HEK293T (cell line): Measurements from ENCODE around the gene SERAC1.

Experiments
- CTCF ChIA-PET: fragments of 350-600 bp; formaldehyde crosslinking; extraction: SDS; loops from one replicate; lab custom pipeline; 2021; ENCODE audit warnings: antibody characterized with exemption, inconsistent platforms; lab: Yijun Ruan, JAX
- POLR2A ChIA-PET: fragments of 350-600 bp; formaldehyde crosslinking; extraction: SDS; loops from one replicate; lab custom pipeline; 2020; ENCODE audit warnings: antibody characterized with exemption, inconsistent platforms; lab: Yijun Ruan, JAX
- DNase-seq: peaks from one replicate; pipeline ENCODE4 v3.0.0; 2012; ENCODE audit warnings: mixed read lengths; ENCODE audit errors: extremely low spot score
- ARNT ChIP-seq: fragments of 450-650 bp; IDR thresholded peaks from 2 replicates; pipeline ENCODE4 v1.6.1; 2017; ENCODE audit warnings: mild to moderate bottlenecking
- BHLHE40 ChIP-seq: fragments of 450-650 bp; IDR thresholded peaks from 2 replicates; pipeline ENCODE4 v1.6.1; 2016; ENCODE audit warnings: mild to moderate bottlenecking, moderate library complexity, borderline replicate concordance
- CTBP1 ChIP-seq: fragments of 450-650 bp; IDR thresholded peaks from 2 replicates; pipeline ENCODE4 v1.6.1; 2016; ENCODE audit warnings: borderline replicate concordance
- ELF4 ChIP-seq: fragments of 450-650 bp; IDR thresholded peaks from 2 replicates; pipeline ENCODE4 v1.6.1; 2017; ENCODE audit warnings: antibody characterized with exemption
- FOXA1 ChIP-seq: fragments of 450-650 bp; IDR thresholded peaks from 2 replicates; pipeline ENCODE4 v1.6.1; 2016; ENCODE audit warnings: mild to moderate bottlenecking
- FOXK2 ChIP-seq: fragments of 450-650 bp; IDR thresholded peaks from 2 replicates; pipeline ENCODE4 v1.6.1; 2016; ENCODE audit warnings: mild to moderate bottlenecking
- FOXM1 ChIP-seq: fragments of 450-650 bp; IDR thresholded peaks from 2 replicates; pipeline ENCODE4 v1.6.1; 2017; ENCODE audit warnings: mild to moderate bottlenecking, borderline replicate concordance
- HDGF ChIP-seq: fragments of 450-650 bp; IDR thresholded peaks from 2 replicates; pipeline ENCODE4 v1.6.1; 2017; ENCODE audit warnings: antibody characterized with exemption, borderline replicate concordance
- L3MBTL2 ChIP-seq: fragments of 450-650 bp; conservative IDR thresholded peaks from 2 replicates; pipeline ENCODE4 v1.6.1; 2016; ENCODE audit warnings: mild to moderate bottlenecking
- LEF1 ChIP-seq: fragments of 450-650 bp; IDR thresholded peaks from 2 replicates; pipeline ENCODE4 v1.6.1; 2017; ENCODE audit warnings: mild to moderate bottlenecking, borderline replicate concordance
- NFRKB ChIP-seq: fragments of 450-650 bp; IDR thresholded peaks from 2 replicates; pipeline ENCODE4 v1.6.1; 2016; ENCODE audit warnings: mild to moderate bottlenecking, moderate library complexity
- PKNOX1 ChIP-seq: fragments of 450-650 bp; IDR thresholded peaks from 2 replicates; pipeline ENCODE4 v1.6.1; 2016
- SP1 ChIP-seq: fragments of 450-650 bp; IDR thresholded peaks from 2 replicates; pipeline ENCODE4 v1.6.1; 2017
- SUZ12 ChIP-seq: fragments of 450-650 bp; IDR thresholded peaks from 2 replicates; pipeline ENCODE4 v1.6.1; 2016; ENCODE audit warnings: mild to moderate bottlenecking
- TARDBP ChIP-seq: fragments of 450-650 bp; IDR thresholded peaks from 2 replicates; pipeline ENCODE4 v1.6.1; 2016
- ZNF384 ChIP-seq: fragments of 450-650 bp; IDR thresholded peaks from 2 replicates; pipeline ENCODE4 v1.6.1; 2016

Gene SERAC1

GRCh38 chr6:158161566-158162254, 6.4 kb downstream of the SERAC1 start:
- ChIA-PET CTCF (interaction anchor here (0.6 to 1.0 kb wide), 3 partner anchors 25 to 498 kb away, joined by 3 to 4 read pairs (median 4); no protein-coding TSS in a partner anchor), POLR2A (no interaction called here)
- no peak for TF ChIP-seq CTBP1
- TF ChIP-seq L3MBTL2 = no peak
- no peak for TF ChIP-seq SP1
- TF ChIP-seq ZNF384 = no peak
- no peak for TF ChIP-seq NFRKB
- no peak for TF ChIP-seq HDGF
- TF ChIP-seq TARDBP = no peak
- TF ChIP-seq FOXK2 = no peak
- TF ChIP-seq PKNOX1 = no peak
- no peak for DNase-seq

GRCh38 chr6:158160932-158161539, 7.0 kb downstream of the SERAC1 start:
- POLR2A ChIA-PET = no interaction called here
- TF ChIP-seq ELF4 (no peak), NFRKB (no peak), PKNOX1 (no peak), ZNF384 (no peak), FOXK2 (no peak), HDGF (no peak), SUZ12 (no peak), TARDBP (no peak), FOXM1 (no peak), SP1 (no peak), LEF1 (no peak), FOXA1 (no peak), CTBP1 (no peak)
- DNase-seq = no peak
- CTCF ChIA-PET = interaction anchor here (0.6 to 1.0 kb wide), 3 partner anchors 25 to 499 kb away, joined by 3 to 4 read pairs (median 4); no protein-coding TSS in a partner anchor

GRCh38 chr6:158158748-158159147, 9.3 kb downstream of the SERAC1 start:
- no peak for TF ChIP-seq L3MBTL2
- ChIA-PET POLR2A (interaction anchor here (0.9 kb wide), 1 partner anchor 9 kb away, joined by 3 read pairs; no protein-coding TSS in a partner anchor), CTCF (interaction anchor here (0.6 kb wide), 2 partner anchors 198 to 571 kb away, joined by 3 read pairs; no protein-coding TSS in a partner anchor)
- no peak for DNase-seq

GRCh38 chr6:158158123-158158522, 9.9 kb downstream of the SERAC1 start:
- TF ChIP-seq ELF4 (no peak), FOXA1 (no peak), BHLHE40 (no peak), SP1 (no peak), CTBP1 (no peak), PKNOX1 (no peak), LEF1 (no peak), ARNT (no peak), SUZ12 (no peak), L3MBTL2 (no peak)
- no peak for DNase-seq
- POLR2A ChIA-PET = interaction anchor here (0.9 kb wide), 1 partner anchor 9 kb away, joined by 3 read pairs; no protein-coding TSS in a partner anchor
- CTCF ChIA-PET = no interaction called here

- no peak for DNase-seq
- TF ChIP-seq LEF1 = no peak
- peak; percentile 59 for TF ChIP-seq PKNOX1
- TF ChIP-seq SP1 = no peak
- TF ChIP-seq CTBP1 = no peak
- CTCF ChIA-PET = no interaction called here
- POLR2A ChIA-PET = no interaction called here
Measured at GRCh38 chr6:158157064-158157764, 10.8 kb downstream of the SERAC1 start.
